ENCODE data around the gene MAT2A. TPM values are rescaled to one million over a fixed set of nuclear protein-coding genes. Genes with fewer than 3 reads are reported as not detected.
"Not testable (repeated sequence)": the region's sequence is repeated elsewhere in the genome, so short reads cannot be mapped to it uniquely, and the experiment has no call there.

MAT2A gene
- total RNA-seq, 4 donors from 2014 or later: 33.2 to 131 (median 56.0) TPM

GRCh38 chr2:85591563-85591962, 52.6 kb downstream of the MAT2A start:
- intact Hi-C loops (cut with DNase I; ENCODE audit: low total_unique reads): no loop called here
- Histone ChIP-seq H3K36me3 (peaks cover 0 to 7% of the 10 kb centered on the region in 2 donors), H3K9me3 (no peaks in the 10 kb centered on the region), H3K4me1 (peaks cover 75 to 76% of the 10 kb centered on the region in 2 donors), H3K27me3 (no peaks in the 10 kb centered on the region), H3K27ac (peak overlapping the region; percentile 88 to 98 (median 90)), H3K4me3 (no peak overlapping the region)
- in situ Hi-C loops (cut with MboI; ENCODE audit: low sequenced_read_pairs in 4 of 4): no loop called here
- DNase-seq (no peak), ATAC-seq (no peak)
- no peak for TF ChIP-seq CTCF (IDR thresholded peaks at IDR 0.05 in 4 of 5, conservative IDR thresholded peaks at IDR 0.05 in 1 of 5)

DNA sequence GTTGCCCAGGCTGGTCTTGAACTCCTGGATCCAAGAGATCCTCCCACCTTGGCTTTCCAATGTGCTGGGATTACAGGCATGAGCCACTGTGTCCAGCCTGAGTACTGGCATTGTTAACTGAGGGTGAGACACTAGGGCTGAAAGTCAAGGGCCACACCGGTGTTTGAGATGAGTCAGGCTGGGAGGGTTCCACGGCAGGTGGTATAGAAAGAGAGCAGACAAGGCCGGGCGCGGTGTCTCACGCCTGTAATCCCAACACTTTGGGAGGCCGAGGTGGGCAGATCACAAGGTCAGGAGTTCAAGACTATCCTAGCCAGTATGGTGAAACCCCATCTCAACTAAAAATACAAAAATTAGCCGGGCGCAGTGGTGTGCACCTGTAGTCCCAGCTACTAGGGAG, 53.3 kb downstream of the MAT2A start:
- in situ Hi-C loops (cut with MboI; ENCODE audit: low sequenced_read_pairs in 4 of 4); ATAC-seq; H3K9me3 ChIP-seq; H3K27me3 ChIP-seq; intact Hi-C loops (cut with DNase I; ENCODE audit: low total_unique reads); DNase-seq; H3K4me3 ChIP-seq: not testable (repeated sequence)
- Histone ChIP-seq H3K4me1 (peaks cover 74 to 76% of the 10 kb centered on the region in 2 donors), H3K27ac (peak overlapping the region; percentile 88 to 98 (median 90)), H3K36me3 (peaks cover 0 to 11% of the 10 kb centered on the region in 2 donors)

DNA sequence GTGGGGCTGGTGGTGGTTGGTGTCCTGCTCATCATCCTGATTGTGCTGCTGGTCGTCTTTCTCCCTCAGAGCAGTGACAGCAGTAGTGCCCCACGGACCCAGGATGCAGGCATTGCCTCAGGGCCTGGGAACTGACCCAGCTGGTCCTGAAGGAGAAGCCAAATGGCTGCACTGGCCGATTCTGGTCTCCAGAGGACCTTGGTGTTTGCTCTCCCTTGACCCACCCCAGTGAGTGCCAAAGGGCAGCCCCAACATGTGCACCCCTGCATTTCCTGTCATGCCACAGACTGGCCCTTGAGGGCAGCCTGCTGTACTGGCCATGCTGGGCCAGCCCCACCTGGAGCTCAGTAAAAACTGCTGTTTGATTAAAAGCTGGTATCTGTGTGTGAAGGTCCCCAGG, 54.1 kb downstream of the MAT2A start:
- intact Hi-C loops (cut with DNase I; ENCODE audit: low total_unique reads) (no loop called here), in situ Hi-C loops (cut with MboI; ENCODE audit: low sequenced_read_pairs in 4 of 4) (no loop called here)
- TF ChIP-seq POLR2A (IDR thresholded peaks at IDR 0.05) (no peak), CTCF (IDR thresholded peaks at IDR 0.05 in 4 of 5, conservative IDR thresholded peaks at IDR 0.05 in 1 of 5) (no peak)
- H3K36me3 ChIP-seq: peaks cover 0 to 18% of the 10 kb centered on the region in 2 donors
- peaks cover 67 to 73% of the 10 kb centered on the region in 2 donors for H3K4me1 ChIP-seq
- DNase-seq (no peak), ATAC-seq (no peak)
- H3K4me3 ChIP-seq: no peak overlapping the region
- H3K9me3 ChIP-seq: no peaks in the 10 kb centered on the region
- peak overlapping the region in 3 of 4 donors; percentile 13 to 99 (median 19) for H3K27ac ChIP-seq
- H3K27me3 ChIP-seq: no peaks in the 10 kb centered on the region

Other genes starting within 250 kb of the MAT2A start
- 10 to 100 TPM; 29.5 to 81.7 (median 61.9) TPM for gene TGOLN2, start 211.2 kb upstream of the MAT2A start, total RNA-seq
- 100 to 1,000 TPM in 3 of 4 donors, 10 to 100 TPM in 1; 62.2 to 151 (median 116) TPM for gene RETSAT, start 184.6 kb upstream of the MAT2A start, total RNA-seq
- gene ELMOD3, start 184.4 kb upstream of the MAT2A start, total RNA-seq: 10 to 100 TPM; 15.9 to 31.7 (median 25.0) TPM
- 10 to 100 TPM; 15.9 to 35.6 (median 23.1) TPM for gene CAPG, start 128.8 kb upstream of the MAT2A start, total RNA-seq
- 1 to 10 TPM in 1 of 4 donors, not detected in 3; 3.5 TPM for gene SH2D6, start 120.5 kb upstream of the MAT2A start, total RNA-seq
- 10 to 100 TPM; 18.3 to 33.1 (median 28.2) TPM for gene GGCX, start 22.3 kb downstream of the MAT2A start, total RNA-seq
- gene VAMP8, start 38.4 kb downstream of the MAT2A start, total RNA-seq: 10 to 100 TPM in 1 of 4 donors, 1 to 10 TPM in 3; 5.3 to 12.1 (median 7.1) TPM
- 10 to 100 TPM; 19.9 to 47.0 (median 36.9) TPM for gene VAMP5, start 45.3 kb downstream of the MAT2A start, total RNA-seq
- gene RNF181, start 56.6 kb downstream of the MAT2A start, total RNA-seq: 100 to 1,000 TPM; 207 to 235 (median 215) TPM
- gene TMEM150A, start 63.5 kb downstream of the MAT2A start, total RNA-seq: 100 to 1,000 TPM in 1 of 4 donors, 10 to 100 TPM in 3; 44.4 to 102 (median 80.7) TPM
- gene C2orf68, start 72.9 kb downstream of the MAT2A start, total RNA-seq: 10 to 100 TPM; 28.4 to 35.4 (median 32.3) TPM
- 100 to 1,000 TPM in 1 of 4 donors, 10 to 100 TPM in 3; 72.2 to 139 (median 92.1) TPM for gene USP39, start 77.0 kb downstream of the MAT2A start, total RNA-seq
- not detected for gene SFTPB, start 129.0 kb downstream of the MAT2A start, total RNA-seq
- 10 to 100 TPM in 2 of 4 donors, 1 to 10 TPM in 2; 3.6 to 36.1 (median 12.0) TPM for gene GNLY, start 155.2 kb downstream of the MAT2A start, total RNA-seq
- gene ATOH8, start 214.8 kb downstream of the MAT2A start, total RNA-seq: 100 to 1,000 TPM; 122 to 266 (median 150) TPM